Measurements from ENCODE around the gene EPB42. TPM values are rescaled to one million over a fixed set of nuclear protein-coding genes. Genes with fewer than 3 reads are reported as not detected.

The EPB42 gene
- total RNA-seq (not detected), total RNA-seq (0 to 0.13 (median 0) reads per million in 172 experiments)
- not detected for polyA plus RNA-seq (2013, experiment 1 of 2)
- 0.05 TPM for polyA plus RNA-seq (2013, experiment 2 of 2)

- CTCF ChIA-PET, result no interaction called here
- no peak within 1 kb of the TSS for H3K27ac Mint-ChIP-seq
- H3K9me3 ChIP-seq (ENCODE audit: control insufficient read depth in 1 of 2, insufficient read depth in 1 of 2, low read length in 2 of 2), result no peaks in the 10 kb centered on the region
- TF ChIP-seq CTCF (IDR thresholded peaks at IDR 0.05), result no peak
- peaks cover 6% of the 10 kb centered on the region for H3K4me1 Mint-ChIP-seq (ENCODE audit: low read depth)
- DNase-seq (no peak), ATAC-seq (ENCODE audit: poor library complexity) (no peak)
- no peaks in the 10 kb centered on the region for H3K9me3 Mint-ChIP-seq
- no peak within 1 kb of the TSS for H3K4me3 ChIP-seq (ENCODE audit: low read length)
- intact Hi-C loops (cut with DNase I, micrococcal nuclease), result no loop called here
- peaks cover 3% of the 10 kb centered on the region for H3K4me1 ChIP-seq (ENCODE audit: insufficient read depth, low read length)
- peaks cover 17% of the 10 kb centered on the region for H3K27me3 Mint-ChIP-seq
- POLR2A ChIA-PET, result no interaction called here
- H3K4me3 Mint-ChIP-seq, result no peak within 1 kb of the TSS
- H3K27me3 ChIP-seq (ENCODE audit: control insufficient read depth in 1 of 2, insufficient read depth in 2 of 2, low read length in 2 of 2), result peaks cover 0 to 2% of the 10 kb centered on the region in 2 experiments
- H3K27ac ChIP-seq (ENCODE audit: low read depth in 1 of 2, low read length in 2 of 2), result no peak within 1 kb of the TSS
- no peaks in the 10 kb centered on the region for H3K36me3 Mint-ChIP-seq (ENCODE audit: low read depth)
- H3K36me3 ChIP-seq (ENCODE audit: insufficient read depth, low read length), result no peaks in the 10 kb centered on the region
These were observed at the start of gene EPB42 for GRCh38 chr15:43220991-43221403. Gene EPB42, minus strand, starts transcription at chr15:43221018. Its CDS starts 193 bp downstream, at chr15:43220825.

GRCh38 chr15:43270113-43270665, 49.4 kb upstream of the EPB42 start:
- ChIA-PET CTCF (no interaction called here), POLR2A (no interaction called here)
- intact Hi-C loops (cut with DNase I, micrococcal nuclease), result no loop called here
- no peaks in the 10 kb centered on the region for H3K36me3 Mint-ChIP-seq (ENCODE audit: low read depth)
- Histone ChIP-seq H3K9me3 (ENCODE audit: control insufficient read depth in 1 of 2, insufficient read depth in 1 of 2, low read length in 2 of 2) (peaks cover 0 to 4% of the 10 kb centered on the region in 2 experiments), H3K4me3 (ENCODE audit: low read length) (no peak overlapping the region), H3K27ac (ENCODE audit: low read depth in 1 of 2, low read length in 2 of 2) (no peak overlapping the region), H3K27me3 (ENCODE audit: control insufficient read depth in 1 of 2, insufficient read depth in 2 of 2, low read length in 2 of 2) (peaks cover 0 to 5% of the 10 kb centered on the region in 2 experiments), H3K36me3 (ENCODE audit: insufficient read depth, low read length) (no peaks in the 10 kb centered on the region), H3K4me1 (ENCODE audit: insufficient read depth, low read length) (peaks cover 9% of the 10 kb centered on the region)
- ATAC-seq (ENCODE audit: poor library complexity), result no peak
- no peak for DNase-seq
- no peak overlapping the region for H3K4me3 Mint-ChIP-seq
- H3K4me1 Mint-ChIP-seq (ENCODE audit: low read depth), result peaks cover 5% of the 10 kb centered on the region
- peaks cover 13% of the 10 kb centered on the region for H3K27me3 Mint-ChIP-seq
- no peak for TF ChIP-seq CTCF (IDR thresholded peaks at IDR 0.05)
- H3K27ac Mint-ChIP-seq, result no peak overlapping the region
- H3K9me3 Mint-ChIP-seq, result no peaks in the 10 kb centered on the region

- H3K9me3 Mint-ChIP-seq, result no peaks in the 10 kb centered on the region
- ChIA-PET POLR2A (no interaction called here), CTCF (interaction anchor here (2.6 kb wide), 1 partner anchor 17 kb away, joined by 6 read pairs; no protein-coding TSS in a partner anchor)
- peaks cover 0 to 3% of the 10 kb centered on the region in 2 experiments for H3K9me3 ChIP-seq (ENCODE audit: control insufficient read depth in 1 of 2, insufficient read depth in 1 of 2, low read length in 2 of 2)
- H3K4me1 ChIP-seq (ENCODE audit: insufficient read depth, low read length), result peaks cover 9% of the 10 kb centered on the region
- no peak overlapping the region for H3K4me3 Mint-ChIP-seq
- intact Hi-C loops (cut with DNase I, micrococcal nuclease), result no loop called here
- H3K36me3 ChIP-seq (ENCODE audit: insufficient read depth, low read length), result no peaks in the 10 kb centered on the region
- H3K36me3 Mint-ChIP-seq (ENCODE audit: low read depth), result no peaks in the 10 kb centered on the region
- H3K4me1 Mint-ChIP-seq (ENCODE audit: low read depth), result peaks cover 5% of the 10 kb centered on the region
- no peak for DNase-seq
- no peak for ATAC-seq (ENCODE audit: poor library complexity)
- no peak overlapping the region for H3K27ac ChIP-seq (ENCODE audit: low read depth in 1 of 2, low read length in 2 of 2)
- H3K27ac Mint-ChIP-seq, result no peak overlapping the region
- H3K27me3 ChIP-seq (ENCODE audit: control insufficient read depth in 1 of 2, insufficient read depth in 2 of 2, low read length in 2 of 2), result peaks cover 0 to 5% of the 10 kb centered on the region in 2 experiments
- peaks cover 13% of the 10 kb centered on the region for H3K27me3 Mint-ChIP-seq
- no peak for TF ChIP-seq CTCF (IDR thresholded peaks at IDR 0.05)
- no peak overlapping the region for H3K4me3 ChIP-seq (ENCODE audit: low read length)
These were observed 47.6 kb upstream of the EPB42 start for GRCh38 chr15:43268111-43269105.

Measured in CD4-positive, alpha-beta T cell (primary cell).